ENCODE measurements around the gene DTNA.
"Not testable (repeated sequence)": the region's sequence is repeated elsewhere in the genome, so short reads cannot be mapped to it uniquely, and the experiment has no call there.

The DTNA gene

DNA sequence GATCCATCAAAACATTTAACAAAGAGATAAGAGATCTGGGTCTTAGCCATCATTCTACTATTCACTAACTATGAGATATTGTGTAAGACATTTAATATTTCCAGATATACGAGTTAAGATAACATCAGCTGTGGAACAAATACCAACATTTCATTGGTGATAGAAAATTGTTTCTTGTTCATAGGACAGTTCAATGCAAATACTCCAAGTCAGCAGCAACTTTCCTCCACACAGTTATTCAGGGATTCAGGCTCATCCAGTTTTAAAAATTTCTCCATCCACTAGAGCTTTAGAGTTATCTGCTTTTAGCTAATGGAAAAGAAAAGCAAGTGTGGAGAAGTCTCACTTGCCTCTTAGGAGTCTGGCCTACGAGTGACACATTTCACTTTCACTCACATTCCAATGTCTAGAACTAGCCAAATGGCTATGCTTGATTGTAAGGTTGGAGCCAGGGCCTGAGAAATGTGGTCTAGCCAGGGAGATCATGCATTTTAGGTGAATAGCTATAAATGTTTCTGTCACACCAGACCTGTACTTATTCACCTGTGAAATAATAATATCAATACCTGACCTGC, 211.8 kb downstream of the DTNA start:
- H3K36me3 ChIP-seq (ENCODE audit: insufficient read depth, low read length), result no peaks in the 10 kb centered on the region
- H3K27ac ChIP-seq (ENCODE audit: low read length), result no peak overlapping the region
- H2AFZ ChIP-seq (ENCODE audit: low read depth, low read length), result no peak overlapping the region
- DNase-seq, result no peak
- no peaks in the 10 kb centered on the region for H3K9me3 ChIP-seq (ENCODE audit: insufficient read depth, low read length, severe bottlenecking)
- no peak overlapping the region for H3K4me2 ChIP-seq (ENCODE audit: insufficient read depth, low read length)
- H3K27me3 ChIP-seq (ENCODE audit: insufficient read depth, low read length, poor library complexity), result no peaks in the 10 kb centered on the region
- TF ChIP-seq, protein P1, sequence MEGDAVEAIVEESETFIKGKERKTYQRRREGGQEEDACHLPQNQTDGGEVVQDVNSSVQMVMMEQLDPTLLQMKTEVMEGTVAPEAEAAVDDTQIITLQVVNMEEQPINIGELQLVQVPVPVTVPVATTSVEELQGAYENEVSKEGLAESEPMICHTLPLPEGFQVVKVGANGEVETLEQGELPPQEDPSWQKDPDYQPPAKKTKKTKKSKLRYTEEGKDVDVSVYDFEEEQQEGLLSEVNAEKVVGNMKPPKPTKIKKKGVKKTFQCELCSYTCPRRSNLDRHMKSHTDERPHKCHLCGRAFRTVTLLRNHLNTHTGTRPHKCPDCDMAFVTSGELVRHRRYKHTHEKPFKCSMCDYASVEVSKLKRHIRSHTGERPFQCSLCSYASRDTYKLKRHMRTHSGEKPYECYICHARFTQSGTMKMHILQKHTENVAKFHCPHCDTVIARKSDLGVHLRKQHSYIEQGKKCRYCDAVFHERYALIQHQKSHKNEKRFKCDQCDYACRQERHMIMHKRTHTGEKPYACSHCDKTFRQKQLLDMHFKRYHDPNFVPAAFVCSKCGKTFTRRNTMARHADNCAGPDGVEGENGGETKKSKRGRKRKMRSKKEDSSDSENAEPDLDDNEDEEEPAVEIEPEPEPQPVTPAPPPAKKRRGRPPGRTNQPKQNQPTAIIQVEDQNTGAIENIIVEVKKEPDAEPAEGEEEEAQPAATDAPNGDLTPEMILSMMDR (IDR thresholded peaks at IDR 0.05; ENCODE audit: borderline replicate concordance, extremely low read depth, low read length, poor library complexity, severe bottlenecking), result no peak
- no peak for TF ChIP-seq EZH2 (IDR thresholded peaks at IDR 0.05; ENCODE audit: borderline replicate concordance, low read depth, low read length, severe bottlenecking)
- H3K4me1 ChIP-seq (ENCODE audit: insufficient read depth, low read length), result no peaks in the 10 kb centered on the region
- no peak for ATAC-seq (ENCODE audit: insufficient read depth, low read depth)
- H3K9ac ChIP-seq (ENCODE audit: low read depth, low read length), result no peak overlapping the region
- no peaks in the 10 kb centered on the region for H3K79me2 ChIP-seq (ENCODE audit: insufficient read depth, low read length)
- no peak overlapping the region for H3K4me3 ChIP-seq (ENCODE audit: low read depth in 1 of 2, low read length in 2 of 2)
- no peaks in the 10 kb centered on the region for H4K20me1 ChIP-seq (ENCODE audit: insufficient read depth, low read length)

GRCh38 chr18:34922594-34922993, 212.5 kb downstream of the DTNA start:
- H3K4me3 ChIP-seq (ENCODE audit: low read depth in 1 of 2, low read length in 2 of 2); H3K79me2 ChIP-seq (ENCODE audit: insufficient read depth, low read length); ATAC-seq (ENCODE audit: insufficient read depth, low read depth); H3K27ac ChIP-seq (ENCODE audit: low read length); H3K4me1 ChIP-seq (ENCODE audit: insufficient read depth, low read length); H3K4me2 ChIP-seq (ENCODE audit: insufficient read depth, low read length); H3K9me3 ChIP-seq (ENCODE audit: insufficient read depth, low read length, severe bottlenecking); DNase-seq; H3K27me3 ChIP-seq (ENCODE audit: insufficient read depth, low read length, poor library complexity); H2AFZ ChIP-seq (ENCODE audit: low read depth, low read length); H3K36me3 ChIP-seq (ENCODE audit: insufficient read depth, low read length); H3K9ac ChIP-seq (ENCODE audit: low read depth, low read length); H4K20me1 ChIP-seq (ENCODE audit: insufficient read depth, low read length): not testable (repeated sequence)

DNA sequence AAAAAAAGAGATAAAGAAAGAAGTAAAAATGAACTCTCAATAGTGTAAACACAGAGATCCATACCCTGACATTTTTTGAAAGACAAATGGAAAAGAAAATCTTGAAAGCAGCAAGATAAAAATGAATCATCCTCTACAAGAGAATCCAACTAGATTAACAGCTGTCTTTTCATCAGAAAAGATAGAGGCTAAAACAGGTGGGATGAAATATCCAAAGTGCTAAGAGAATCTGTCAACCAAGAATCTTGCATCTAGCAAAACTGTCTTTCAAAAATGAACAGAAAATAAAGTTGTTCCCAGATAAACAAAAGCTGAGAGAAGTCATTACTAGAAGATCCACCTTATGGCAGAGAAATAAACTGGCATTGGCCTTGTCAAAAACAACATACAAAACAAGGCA, 213.8 kb downstream of the DTNA start:
- H4K20me1 ChIP-seq (ENCODE audit: insufficient read depth, low read length), result no peaks in the 10 kb centered on the region
- H3K4me3 ChIP-seq (ENCODE audit: low read depth in 1 of 2, low read length in 2 of 2), result no peak overlapping the region
- no peak overlapping the region for H3K9ac ChIP-seq (ENCODE audit: low read depth, low read length)
- H3K9me3 ChIP-seq (ENCODE audit: insufficient read depth, low read length, severe bottlenecking), result no peaks in the 10 kb centered on the region
- no peak for ATAC-seq (ENCODE audit: insufficient read depth, low read depth)
- H3K27ac ChIP-seq (ENCODE audit: low read length), result no peak overlapping the region
- H3K27me3 ChIP-seq (ENCODE audit: insufficient read depth, low read length, poor library complexity), result no peaks in the 10 kb centered on the region
- H3K4me1 ChIP-seq (ENCODE audit: insufficient read depth, low read length), result no peaks in the 10 kb centered on the region
- H3K79me2 ChIP-seq (ENCODE audit: insufficient read depth, low read length), result no peaks in the 10 kb centered on the region
- DNase-seq, result no peak
- no peak overlapping the region for H3K4me2 ChIP-seq (ENCODE audit: insufficient read depth, low read length)
- no peaks in the 10 kb centered on the region for H3K36me3 ChIP-seq (ENCODE audit: insufficient read depth, low read length)
- no peak overlapping the region; the same call in 1 of the 2 replicates for H2AFZ ChIP-seq (ENCODE audit: low read depth, low read length)
- TF ChIP-seq, protein P1 (IDR thresholded peaks at IDR 0.05; ENCODE audit: borderline replicate concordance, extremely low read depth, low read length, poor library complexity, severe bottlenecking), result no peak
- TF ChIP-seq EZH2 (IDR thresholded peaks at IDR 0.05; ENCODE audit: borderline replicate concordance, low read depth, low read length, severe bottlenecking), result no peak

DNA sequence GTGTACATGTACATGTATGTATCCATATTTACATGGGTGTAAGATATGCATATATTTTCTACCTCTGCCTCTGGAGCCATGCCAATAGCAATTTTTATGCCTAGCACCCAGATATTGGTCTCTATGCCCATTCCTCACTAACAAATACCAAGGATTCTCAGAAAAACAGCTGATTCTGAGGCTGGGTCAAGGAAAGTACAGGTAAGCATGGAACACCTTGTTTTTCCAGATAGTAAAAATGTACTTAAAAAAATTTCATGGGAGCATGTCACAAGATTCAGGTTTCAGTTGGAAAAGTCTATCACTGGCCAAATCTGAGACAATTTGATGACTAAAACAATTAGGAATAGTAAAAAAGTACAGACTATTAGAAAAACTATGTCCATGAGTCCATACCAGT, 216.6 kb downstream of the DTNA start:
- no peak overlapping the region for H3K4me2 ChIP-seq (ENCODE audit: insufficient read depth, low read length)
- ATAC-seq (ENCODE audit: insufficient read depth, low read depth), result no peak

More for the DNA sequence above, 216.6 kb downstream of the DTNA start:
- Histone ChIP-seq H4K20me1 (ENCODE audit: insufficient read depth, low read length) (no peaks in the 10 kb centered on the region), H3K9ac (ENCODE audit: low read depth, low read length) (no peak overlapping the region), H3K4me1 (ENCODE audit: insufficient read depth, low read length) (no peaks in the 10 kb centered on the region), H3K27me3 (ENCODE audit: insufficient read depth, low read length, poor library complexity) (no peaks in the 10 kb centered on the region), H3K4me3 (ENCODE audit: low read depth in 1 of 2, low read length in 2 of 2) (no peak overlapping the region), H2AFZ (ENCODE audit: low read depth, low read length) (no peak overlapping the region), H3K36me3 (ENCODE audit: insufficient read depth, low read length) (no peaks in the 10 kb centered on the region), H3K9me3 (ENCODE audit: insufficient read depth, low read length, severe bottlenecking) (no peaks in the 10 kb centered on the region), H3K27ac (ENCODE audit: low read length) (no peak overlapping the region), H3K79me2 (ENCODE audit: insufficient read depth, low read length) (no peaks in the 10 kb centered on the region)
- no peak for DNase-seq
- TF ChIP-seq EZH2 (IDR thresholded peaks at IDR 0.05; ENCODE audit: borderline replicate concordance, low read depth, low read length, severe bottlenecking), result no peak
- TF ChIP-seq, protein P1 (IDR thresholded peaks at IDR 0.05; ENCODE audit: borderline replicate concordance, extremely low read depth, low read length, poor library complexity, severe bottlenecking), result no peak

Data from DND-41 (cell line).